ENCODE measurements around the gene CCND3. TPM values are rescaled to one million over a fixed set of nuclear protein-coding genes. Genes with fewer than 3 reads are reported as not detected.

CCND3 gene
- total and polyA plus RNA-seq, 12 donors: 85.9 to 309 (median 156) TPM

- Histone ChIP-seq H3K4me3 (no peak overlapping the region), H3K4me1 (replicated peaks in 1 of 2) (peaks cover 11 to 21% of the 10 kb centered on the region in 2 donors), H3K9me3 (replicated peaks in 1 of 3) (no peaks in the 10 kb centered on the region), H3K36me3 (replicated peaks in 1 of 2) (no peaks in the 10 kb centered on the region), H3K27ac (no peak overlapping the region), H3K27me3 (no peaks in the 10 kb centered on the region)
- intact Hi-C loops (cut with DNase I): no loop called here
- TF ChIP-seq CTCF (IDR thresholded peaks at IDR 0.05) (no peak), POLR2A (IDR thresholded peaks at IDR 0.05) (no peak)
- WGBS, 4 donors: 84 to 88% (median 87%) methylated on average over 6 of the region's 6 CpGs
- no peak for DNase-seq
These were observed 16.6 kb upstream of the CCND3 start for GRCh38 chr6:41958022-41958856.

- intact Hi-C loops (cut with DNase I): no loop called here
- TF ChIP-seq CTCF (IDR thresholded peaks at IDR 0.05) (no peak), POLR2A (IDR thresholded peaks at IDR 0.05) (no peak)
These were observed 15.5 kb upstream of the CCND3 start for GRCh38 chr6:41957117-41957516.

GRCh38 chr6:41955412-41955811 lies 13.8 kb upstream of the CCND3 start:
- intact Hi-C loops (cut with DNase I): no loop called here
- Histone ChIP-seq H3K9me3 (replicated peaks in 1 of 3) (no peaks in the 10 kb centered on the region), H3K36me3 (replicated peaks in 1 of 2) (no peaks in the 10 kb centered on the region), H3K27me3 (no peaks in the 10 kb centered on the region), H3K4me3 (no peak overlapping the region), H3K27ac (no peak overlapping the region), H3K4me1 (replicated peaks in 1 of 2) (peaks cover 5 to 13% of the 10 kb centered on the region in 2 donors)
- no peak for DNase-seq
- TF ChIP-seq CTCF (IDR thresholded peaks at IDR 0.05): no peak
- TF ChIP-seq POLR2A (IDR thresholded peaks at IDR 0.05): no peak
- 84 to 88% (median 85%) methylated on average over 2 of the region's 2 CpGs for WGBS, 4 donors

More at GRCh38 chr6:41957117-41957516, 15.5 kb upstream of the CCND3 start:
- DNase-seq: peak in 2 of 7 donors; percentile 60
- Histone ChIP-seq H3K4me3 (no peak overlapping the region), H3K9me3 (replicated peaks in 1 of 3) (no peaks in the 10 kb centered on the region), H3K36me3 (replicated peaks in 1 of 2) (no peaks in the 10 kb centered on the region), H3K27me3 (no peaks in the 10 kb centered on the region), H3K4me1 (replicated peaks in 1 of 2) (peaks cover 11 to 21% of the 10 kb centered on the region in 2 donors), H3K27ac (peak overlapping the region; percentile 29 to 81 (median 53))
- WGBS, 4 donors: 36 to 54% (median 46%) methylated on average over 4 of the region's 4 CpGs

- Histone ChIP-seq H3K9me3 (replicated peaks in 1 of 3) (no peaks in the 10 kb centered on the region), H3K4me3 (no peak overlapping the region), H3K27ac (no peak overlapping the region), H3K4me1 (replicated peaks in 1 of 2) (peaks cover 5 to 13% of the 10 kb centered on the region in 2 donors), H3K27me3 (no peaks in the 10 kb centered on the region), H3K36me3 (replicated peaks in 1 of 2) (no peaks in the 10 kb centered on the region)
- no peak for DNase-seq
- TF ChIP-seq POLR2A (IDR thresholded peaks at IDR 0.05) (no peak), CTCF (IDR thresholded peaks at IDR 0.05) (no peak)
- intact Hi-C loops (cut with DNase I): no loop called here
- WGBS, 4 donors: 92 to 100% (median 96%) methylated on average over 2 of the region's 2 CpGs
These were observed 13.1 kb upstream of the CCND3 start for GRCh38 chr6:41954668-41955067.

Data from adrenal gland (tissue), 12 donors.